GM19397 (cell line): ENCODE measurements around the gene ACAP2.
"Not testable (repeated sequence)": the region's sequence is repeated elsewhere in the genome, so short reads cannot be mapped to it uniquely, and the experiment has no call there.

Experiments
- ATAC-seq: cut with Tn5 transposase; IDR thresholded peaks from one replicate; pipeline ENCODE4 v1.9.1; 2021; ENCODE audit warnings: mild to moderate bottlenecking, moderate library complexity; ENCODE audit not compliant: unreplicated experiment

The ACAP2 gene

DNA sequence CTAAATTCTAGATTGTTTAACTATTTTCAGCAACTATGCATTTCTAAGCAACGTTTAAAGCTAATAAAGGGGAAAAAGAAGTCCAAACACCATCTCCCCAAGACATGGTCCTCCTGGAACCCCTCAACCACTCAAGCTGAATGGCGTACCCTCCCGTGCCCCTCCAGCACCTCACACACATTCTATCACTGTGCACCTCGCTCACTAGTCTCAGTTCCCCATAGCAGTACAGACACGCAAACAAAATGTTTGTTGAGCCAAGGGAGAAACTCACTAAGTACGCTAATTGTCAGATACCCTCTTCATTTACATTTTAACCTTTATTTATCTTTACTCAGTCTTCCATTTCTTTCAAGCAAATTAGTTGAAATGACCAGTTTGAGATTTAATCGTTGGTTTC, 48.8 kb downstream of the ACAP2 start:
- peak; percentile 63 for ATAC-seq

DNA sequence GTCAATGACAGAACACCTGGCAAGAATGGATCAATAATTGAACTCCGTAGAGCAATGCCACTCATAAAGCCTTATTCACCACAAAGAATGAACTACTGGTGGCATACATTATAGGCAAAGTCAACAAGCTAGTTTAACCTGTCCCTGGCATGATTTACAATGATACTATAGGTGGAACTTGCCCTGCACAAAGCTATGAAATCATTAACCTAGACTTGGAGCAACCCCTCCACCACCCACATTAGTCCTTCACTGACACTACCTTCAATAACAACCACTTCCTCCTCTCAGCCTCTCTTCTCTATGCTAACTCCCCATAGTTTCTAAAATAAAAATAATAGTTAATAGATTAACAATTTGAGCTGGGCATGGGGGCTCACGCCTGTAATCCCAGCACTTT, 54.4 kb downstream of the ACAP2 start:
- no peak for ATAC-seq

DNA sequence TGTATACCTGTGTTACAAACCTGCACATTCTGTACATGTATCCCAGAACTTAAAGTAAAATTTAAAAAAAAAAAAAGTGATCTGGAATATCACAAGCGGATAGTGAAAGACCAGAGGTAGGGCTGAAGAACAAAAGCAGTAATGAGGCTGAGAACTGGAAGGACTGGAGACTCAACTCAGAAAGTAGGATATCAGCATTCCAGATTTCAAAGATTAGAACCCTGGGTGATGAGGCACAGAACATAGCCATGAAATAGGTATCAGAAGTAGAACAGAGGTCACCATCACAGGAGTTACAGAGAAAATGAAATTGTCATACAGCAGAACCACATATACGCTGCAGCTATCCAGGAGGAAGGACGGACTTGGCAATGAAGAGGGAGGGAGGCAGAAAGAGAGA, 56.1 kb downstream of the ACAP2 start:
- no peak for ATAC-seq

DNA sequence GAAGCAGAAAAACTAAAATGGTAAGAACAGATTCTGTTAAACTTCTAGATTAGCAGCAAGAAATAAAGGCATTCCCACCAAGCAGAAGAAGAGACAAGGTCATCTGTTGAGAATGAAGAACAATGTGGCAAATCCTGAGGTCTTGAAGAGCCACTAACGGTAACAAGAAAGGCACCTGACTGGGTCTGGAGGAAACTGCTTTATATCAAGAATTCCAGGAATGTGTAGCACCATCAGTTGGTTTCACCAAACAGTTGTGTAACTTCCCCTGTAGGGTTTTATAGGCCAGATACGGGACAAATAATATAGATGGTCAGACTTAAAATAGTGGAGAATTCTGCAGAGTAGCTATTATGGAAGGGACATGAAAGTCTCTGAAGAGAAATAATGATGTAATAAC, 57.3 kb downstream of the ACAP2 start:
- ATAC-seq, result no peak

DNA sequence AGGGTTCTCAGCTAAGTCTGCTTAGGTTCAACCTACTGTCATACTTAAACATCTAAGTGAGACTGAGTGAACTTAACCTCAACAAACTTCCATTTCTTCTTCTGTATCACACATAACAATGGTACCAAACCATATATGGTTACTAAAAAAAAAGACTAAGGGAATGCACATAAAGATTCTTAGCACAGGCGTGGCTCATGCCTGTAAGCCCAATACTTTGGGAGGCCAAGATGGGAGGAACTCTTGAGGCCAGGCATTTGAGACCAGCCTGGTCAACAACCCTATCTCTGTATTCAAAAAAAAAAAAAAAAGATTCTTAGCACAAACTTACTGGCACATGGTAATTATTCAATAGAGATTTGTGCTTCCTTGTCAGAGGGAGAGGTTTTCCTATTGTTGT, 57.9 kb downstream of the ACAP2 start:
- no peak for ATAC-seq

DNA sequence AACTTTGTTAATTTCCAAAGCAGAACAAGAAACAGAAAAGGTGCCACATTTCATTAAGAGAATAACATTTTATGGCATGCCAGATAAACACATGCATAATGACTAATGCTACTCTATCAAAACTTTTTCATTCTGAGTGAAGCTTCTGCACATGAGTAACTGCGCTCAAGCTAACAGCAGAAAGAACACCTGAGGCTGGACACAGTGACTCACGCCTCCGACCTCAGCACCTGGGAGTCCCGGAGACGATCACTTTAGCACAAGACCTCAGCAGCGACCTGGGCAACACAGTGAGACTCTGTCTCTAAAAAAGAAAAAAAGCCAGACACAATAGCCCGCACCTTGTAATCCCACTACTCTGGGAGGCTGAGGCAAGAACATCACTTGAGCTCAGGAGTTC, 70.6 kb downstream of the ACAP2 start:
- ATAC-seq, result no peak

DNA sequence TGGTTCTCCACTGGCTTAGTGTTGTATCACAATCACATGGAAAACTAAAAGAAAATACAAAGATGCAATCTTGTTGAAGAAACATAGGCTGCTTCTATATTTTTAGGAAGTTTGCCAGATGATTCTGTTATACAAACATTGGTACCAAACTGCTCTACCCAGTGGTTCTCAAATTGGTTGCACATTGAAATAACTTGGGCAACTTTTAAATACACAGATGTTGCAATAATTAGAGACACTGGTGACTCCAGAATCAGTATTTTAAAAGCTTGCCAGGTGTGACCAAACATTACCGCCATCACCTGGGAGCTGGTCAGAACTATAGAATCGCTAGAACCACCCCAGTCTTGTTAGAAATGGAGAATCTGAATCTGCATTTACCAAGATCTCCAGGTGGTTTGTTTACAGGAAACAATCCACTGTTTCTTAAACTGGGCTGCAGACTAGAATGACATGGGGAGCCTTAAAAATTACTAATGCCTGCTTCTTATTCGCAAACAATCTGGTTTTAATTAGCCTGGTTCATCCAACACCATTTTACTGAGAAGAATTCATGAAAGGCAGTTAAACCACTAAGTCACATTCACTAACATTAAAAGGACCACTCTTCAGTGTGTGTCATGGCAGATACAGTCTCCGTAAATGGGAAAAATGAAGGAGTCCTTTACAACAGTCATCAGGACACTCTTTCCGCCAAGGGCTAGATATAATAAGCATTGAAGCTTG, 76.5 kb downstream of the ACAP2 start:
- ATAC-seq, result no peak

DNA sequence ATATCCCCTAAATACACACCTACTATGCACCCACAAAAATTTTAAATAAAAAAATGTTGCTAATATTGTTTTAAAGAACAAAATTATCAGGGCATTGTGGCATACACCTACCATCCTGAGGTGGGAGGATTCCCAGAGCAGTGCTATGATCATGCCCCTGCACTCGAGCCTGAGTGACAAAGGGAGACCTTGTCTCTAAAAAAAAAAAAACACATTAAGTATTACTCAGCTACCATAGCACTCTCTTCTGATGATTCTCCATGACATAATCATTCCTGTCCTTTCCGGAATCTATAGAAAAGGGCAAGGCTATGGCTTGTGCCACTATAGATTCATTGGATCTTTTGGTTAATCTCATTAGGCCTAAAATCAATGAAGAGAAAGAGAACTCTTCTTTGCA, 77.4 kb downstream of the ACAP2 start:
- no peak for ATAC-seq

DNA sequence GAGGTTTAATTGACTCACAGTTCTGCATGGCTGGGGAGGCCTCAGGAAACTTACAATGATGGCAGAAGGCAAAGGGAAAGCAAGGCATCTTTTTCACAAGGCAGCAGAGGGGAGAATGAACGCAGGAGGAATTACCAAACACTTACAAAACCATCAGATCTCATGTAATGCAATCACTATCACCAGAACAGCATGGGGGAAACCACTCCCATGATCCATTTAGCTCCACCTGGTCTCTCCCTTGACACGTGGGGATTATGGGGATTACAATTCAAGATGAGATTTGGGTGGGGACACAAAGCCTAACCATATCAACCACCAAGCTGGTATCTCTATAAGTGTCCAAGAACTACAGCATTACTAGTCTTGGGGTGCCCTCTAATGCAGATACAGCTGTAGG, 85.0 kb downstream of the ACAP2 start:
- not testable (repeated sequence) for ATAC-seq

DNA sequence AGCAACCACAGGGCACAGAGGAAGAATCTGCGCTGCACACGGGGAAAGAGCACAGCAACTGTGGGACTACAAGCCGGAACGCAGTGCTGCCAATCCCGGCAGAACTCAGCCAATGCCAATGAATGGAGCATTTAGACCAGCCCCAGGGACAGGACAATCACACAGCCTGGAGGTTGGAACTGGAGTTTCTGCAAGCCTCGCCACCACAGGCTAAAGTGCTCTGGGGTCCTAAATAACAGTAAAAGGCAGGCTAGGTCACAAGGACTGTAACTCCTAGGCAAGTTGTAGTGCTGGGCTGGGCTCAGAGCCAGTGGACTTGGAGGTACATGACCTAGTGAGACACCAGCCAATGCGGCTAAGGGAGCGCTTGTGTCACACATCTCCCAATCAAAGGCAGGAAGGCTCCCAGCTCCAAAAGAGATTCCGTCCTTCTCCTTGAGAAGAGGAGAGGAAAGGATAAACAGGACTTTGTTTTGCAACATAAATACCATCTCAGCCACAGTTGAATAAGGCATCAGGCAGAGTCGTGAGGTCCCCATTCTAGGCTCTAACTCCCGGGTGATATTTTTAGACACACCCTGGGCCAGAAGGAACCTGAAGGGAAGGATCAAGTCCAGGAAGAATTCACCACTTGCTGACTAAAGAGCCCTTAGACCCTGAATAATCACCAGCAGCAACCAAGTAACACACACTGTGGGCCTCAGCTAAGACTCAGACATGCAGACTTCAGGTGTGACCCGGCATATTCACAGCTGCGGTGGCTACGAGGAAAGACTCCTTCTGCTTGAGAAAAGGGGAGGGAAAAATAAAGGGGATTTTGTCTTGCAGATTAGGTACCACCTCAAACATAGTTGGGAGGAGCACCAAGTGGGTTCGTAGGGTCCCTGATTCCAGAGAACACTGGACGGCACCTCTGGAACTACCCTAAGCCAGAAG, 86.4 kb downstream of the ACAP2 start:
- no peak for ATAC-seq

DNA sequence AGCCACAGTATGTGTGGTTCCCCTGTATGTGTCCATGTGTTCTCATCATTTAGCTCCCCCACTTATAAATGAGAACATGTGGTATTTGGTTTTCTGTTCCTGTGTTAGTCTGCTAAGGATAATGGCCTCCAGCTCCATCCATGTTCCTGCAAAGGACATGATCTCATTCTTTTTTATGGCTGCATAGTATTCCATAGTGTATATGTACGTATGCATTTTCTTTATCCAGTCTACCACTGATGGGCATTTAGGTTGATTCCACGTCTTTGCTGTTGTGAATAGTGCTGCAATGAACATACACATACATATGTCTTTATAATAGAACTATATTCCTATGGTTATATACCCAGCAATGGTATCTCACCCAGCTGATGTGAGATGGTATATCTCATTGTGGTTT, 88.8 kb downstream of the ACAP2 start:
- not testable (repeated sequence) for ATAC-seq

DNA sequence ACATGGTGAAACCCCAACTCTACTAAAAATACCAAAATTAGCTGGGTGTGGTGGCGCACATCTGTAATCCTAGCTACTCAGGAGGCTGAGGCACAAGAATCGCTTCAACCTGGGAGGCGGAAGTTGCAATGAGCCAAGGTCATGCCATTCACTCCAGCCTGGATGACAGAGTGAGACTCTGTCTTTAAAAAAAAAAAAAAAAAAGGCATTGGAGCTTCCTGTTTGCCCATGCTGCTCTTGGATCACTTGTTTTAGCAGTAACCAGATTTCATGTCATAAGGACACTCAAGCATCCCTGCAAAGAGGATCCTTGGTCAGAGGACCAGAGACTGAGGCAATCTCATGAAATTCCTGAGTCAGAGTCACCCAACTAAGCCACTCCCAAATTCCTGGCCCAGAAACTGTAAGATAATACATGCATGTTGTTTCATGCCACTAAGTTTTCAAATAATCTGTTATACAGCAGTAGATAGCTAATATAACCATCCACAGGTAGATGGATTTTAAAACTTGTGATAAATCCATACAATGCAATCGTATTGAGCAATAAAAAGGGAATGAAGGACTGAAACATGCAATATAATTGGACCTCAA, 89.8 kb downstream of the ACAP2 start:
- ATAC-seq, result no peak

DNA sequence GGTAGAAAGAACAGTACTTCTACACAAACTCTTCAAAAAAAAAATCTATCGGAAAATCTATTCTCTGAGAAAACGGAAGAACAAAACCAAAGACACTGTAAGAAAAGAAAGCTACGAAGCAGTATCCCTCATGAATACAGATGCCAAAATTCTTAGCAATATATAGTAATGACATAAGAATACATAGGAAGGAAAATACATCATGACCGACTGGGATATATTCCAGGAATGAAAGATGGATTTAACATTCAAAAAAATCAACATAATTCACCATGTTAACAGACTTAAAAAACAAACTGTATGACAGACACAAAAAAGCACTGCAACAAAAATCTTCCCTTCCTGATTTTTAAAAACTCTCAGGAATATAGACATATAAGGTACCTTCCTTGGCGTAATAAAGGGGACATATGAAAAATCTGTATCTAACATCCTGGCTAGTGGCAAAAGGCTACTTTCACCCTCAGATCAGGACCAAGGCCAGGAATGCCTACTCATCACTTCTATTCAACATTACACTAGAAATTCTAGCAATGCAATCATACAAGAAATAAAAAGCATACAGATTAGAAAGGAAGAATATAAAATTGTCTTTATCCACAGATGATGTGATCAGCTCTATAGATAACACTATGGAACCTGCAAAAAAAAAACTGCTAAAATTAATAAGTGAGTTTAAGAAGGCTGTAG, 94.2 kb downstream of the ACAP2 start:
- no peak for ATAC-seq

DNA sequence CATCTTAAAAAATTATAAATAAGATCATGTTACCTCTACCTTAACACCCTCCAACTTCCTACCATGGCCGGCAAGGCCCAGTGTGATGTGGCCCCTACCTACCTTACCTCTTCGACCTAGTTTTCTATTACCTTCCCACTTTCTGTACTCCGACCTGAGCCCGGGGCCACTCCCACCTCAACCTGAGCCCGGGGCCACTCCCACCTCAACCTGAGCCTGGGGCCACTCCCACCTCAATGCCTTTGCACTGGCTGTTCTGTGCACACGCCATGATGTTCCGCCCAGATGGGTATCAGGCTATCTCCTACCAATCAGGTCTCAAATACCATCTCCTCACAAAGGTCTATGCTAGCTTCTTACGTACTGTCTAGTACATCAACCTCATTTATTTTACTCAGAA, 105.1 kb downstream of the ACAP2 start:
- ATAC-seq, result no peak

DNA sequence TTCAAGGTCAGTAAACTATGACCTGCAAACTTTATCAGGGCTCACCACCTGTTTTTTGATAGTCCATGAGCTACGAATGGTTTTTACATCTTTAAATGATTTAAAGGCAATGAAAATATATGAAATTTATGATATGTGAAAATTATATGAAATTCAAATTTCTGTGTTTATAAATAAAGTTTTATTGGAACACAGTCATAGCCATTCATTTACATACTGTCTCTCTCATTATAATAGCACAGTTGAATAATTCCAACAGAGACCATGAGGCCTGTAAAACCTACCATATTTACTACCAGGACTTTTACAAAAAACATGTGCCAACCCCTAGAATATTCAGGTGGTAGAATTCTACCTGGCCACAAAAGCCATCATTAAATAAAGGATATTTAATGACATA, 107.9 kb downstream of the ACAP2 start:
- ATAC-seq, result no peak

DNA sequence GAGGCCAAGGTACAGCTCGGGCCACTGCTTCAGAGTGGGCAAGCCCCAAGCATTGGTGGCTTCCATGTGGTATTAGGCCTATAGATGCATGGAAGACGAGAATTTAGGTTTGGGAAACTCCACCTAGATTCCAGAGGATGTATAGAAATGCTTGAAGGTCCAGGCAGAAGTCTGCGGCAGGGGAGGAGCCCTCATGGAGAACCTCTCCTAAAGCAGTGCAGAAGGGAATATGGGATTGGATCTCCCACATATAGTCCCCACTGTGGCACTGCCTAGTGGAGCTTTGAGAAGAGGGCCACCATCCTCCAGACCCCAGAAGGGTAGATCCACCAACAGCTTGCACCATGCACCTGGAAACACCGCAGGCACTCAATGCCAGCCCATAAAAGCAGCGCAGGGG, 123.8 kb downstream of the ACAP2 start:
- no peak for ATAC-seq

DNA sequence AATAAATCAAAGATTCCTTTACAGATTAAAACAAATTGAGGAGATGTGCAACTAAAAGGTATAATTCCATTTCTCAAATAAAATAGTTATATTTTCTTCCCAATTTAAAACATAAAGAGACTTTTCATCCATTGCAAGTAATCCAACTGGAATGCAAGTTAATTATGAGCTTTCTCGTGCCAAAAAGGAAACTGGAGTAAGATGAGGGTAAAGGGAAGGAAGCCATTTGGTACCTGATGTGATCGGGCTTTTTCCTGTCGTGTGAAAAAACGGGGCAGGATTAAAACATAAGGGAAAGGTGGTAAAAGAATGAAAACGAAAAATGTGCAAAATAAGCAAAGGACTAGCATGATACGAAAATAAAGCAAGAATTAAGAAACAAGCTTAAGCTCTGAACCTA, 130.1 kb downstream of the ACAP2 start:
- ATAC-seq, result no peak

DNA sequence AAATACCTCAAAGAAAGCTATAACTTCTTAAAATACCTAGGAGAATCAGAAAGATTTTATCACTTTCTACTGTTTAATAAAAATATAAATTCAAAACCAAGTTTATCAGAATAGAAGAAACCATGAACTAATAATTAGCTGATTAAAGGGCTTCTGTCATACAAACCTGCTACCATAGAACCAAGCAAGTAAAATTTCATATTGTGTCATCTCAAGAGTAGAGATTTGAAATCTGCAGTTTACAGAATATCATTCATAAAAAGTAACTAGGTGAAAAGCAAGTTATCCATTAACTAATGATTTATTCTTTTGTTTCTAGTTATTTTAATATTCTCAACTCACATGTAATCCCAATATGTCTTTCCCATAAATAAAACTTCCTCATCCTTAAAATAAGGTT, 135.1 kb downstream of the ACAP2 start:
- no peak for ATAC-seq

DNA sequence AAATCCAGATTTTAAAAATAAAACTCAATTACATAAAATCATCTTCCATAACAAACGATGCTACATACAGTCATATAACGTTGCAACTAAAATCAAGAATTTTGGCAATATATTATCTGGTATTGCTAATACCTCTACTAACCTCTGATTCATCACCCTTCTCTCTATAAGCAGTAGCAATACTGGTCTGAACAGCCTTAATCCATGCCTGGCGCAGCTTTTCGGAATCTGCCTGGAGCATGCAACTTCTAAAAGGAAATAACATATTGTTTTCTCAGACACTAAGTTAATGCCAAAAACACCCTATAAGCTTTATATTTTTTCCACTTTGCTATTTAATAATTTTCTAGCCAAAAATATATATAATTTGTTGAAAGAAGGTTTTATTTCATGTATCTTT, 136.5 kb downstream of the ACAP2 start:
- no peak for ATAC-seq

DNA sequence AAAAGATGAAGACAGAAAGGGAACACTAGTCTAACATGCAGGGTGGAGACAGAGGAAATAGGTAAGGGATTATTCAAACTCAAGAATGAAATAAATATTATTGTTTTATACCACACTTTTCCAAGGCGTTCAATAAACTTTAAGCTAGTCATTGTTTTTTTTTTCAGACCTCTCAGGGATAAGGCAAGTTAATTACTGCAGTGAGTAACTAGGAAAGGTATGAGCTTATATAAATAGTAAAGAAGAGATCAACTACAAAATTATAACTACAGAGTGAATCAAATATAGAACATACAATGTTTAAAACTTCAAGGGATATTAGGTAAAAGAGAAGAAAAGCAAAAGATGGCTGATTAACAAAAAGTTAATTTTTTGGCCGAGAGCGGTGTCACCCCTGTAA, 140.4 kb downstream of the ACAP2 start:
- ATAC-seq, result no peak

DNA sequence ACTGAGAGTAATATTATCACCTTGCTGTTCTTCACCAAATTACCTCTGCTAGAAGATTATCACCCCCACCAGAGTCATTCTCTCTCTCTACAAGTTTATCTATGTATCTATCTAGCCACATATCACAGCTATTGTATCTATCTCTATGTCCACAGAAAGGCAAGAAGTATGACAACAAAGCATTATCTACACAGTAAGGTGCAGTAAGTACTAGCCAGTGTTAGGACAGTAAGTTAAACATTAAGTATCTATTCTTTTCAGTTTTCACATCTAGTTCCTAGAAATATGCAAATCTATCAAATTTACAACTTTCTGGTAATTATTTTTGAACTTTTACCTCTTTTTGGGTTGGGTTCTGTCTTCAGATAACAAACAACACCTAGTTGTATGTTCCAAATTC, 145.4 kb downstream of the ACAP2 start:
- peak; percentile 77 for ATAC-seq
